GM18517 (cell line): ENCODE data around the gene ADAMTS14.

Experiments used
- ATAC-seq: cut with Tn5 transposase; IDR thresholded peaks from one replicate; pipeline ENCODE4 v1.9.1; 2021; ENCODE audit warnings: mild to moderate bottlenecking, moderate library complexity; ENCODE audit not compliant: unreplicated experiment

ADAMTS14 gene

GRCh38 chr10:70690589-70690988 is 18.3 kb downstream of the ADAMTS14 start:
- ATAC-seq: no peak

GRCh38 chr10:70691611-70692010 is 19.3 kb downstream of the ADAMTS14 start:
- ATAC-seq: no peak

DNA sequence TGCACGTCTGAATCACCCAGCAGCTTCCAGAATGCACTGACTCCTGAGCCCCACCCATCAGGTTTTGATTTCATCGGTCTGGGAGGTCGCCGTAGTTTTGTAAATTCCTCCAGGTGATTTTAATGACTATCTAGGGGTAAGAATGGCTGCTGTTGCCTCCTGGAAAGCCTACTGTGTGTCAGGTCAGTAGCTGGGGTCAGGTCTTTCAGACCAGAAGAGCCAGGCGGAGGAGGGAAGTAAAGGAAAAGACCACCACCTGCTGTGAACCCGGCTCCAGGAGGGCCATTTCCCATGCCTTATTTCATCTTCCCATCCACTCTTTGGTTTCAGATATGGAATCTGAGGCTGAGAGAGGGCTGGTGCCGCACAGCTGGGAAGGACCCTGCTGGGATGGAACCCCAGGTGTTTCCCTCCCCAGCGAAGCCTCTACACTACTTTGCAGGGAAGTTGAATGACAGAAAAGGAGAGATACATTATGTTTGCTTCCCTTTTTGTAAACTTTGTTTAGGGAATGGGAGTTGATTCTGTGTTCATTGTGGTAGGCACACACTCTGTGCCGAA is 19.8 kb downstream of the ADAMTS14 start:
- no peak for ATAC-seq

DNA sequence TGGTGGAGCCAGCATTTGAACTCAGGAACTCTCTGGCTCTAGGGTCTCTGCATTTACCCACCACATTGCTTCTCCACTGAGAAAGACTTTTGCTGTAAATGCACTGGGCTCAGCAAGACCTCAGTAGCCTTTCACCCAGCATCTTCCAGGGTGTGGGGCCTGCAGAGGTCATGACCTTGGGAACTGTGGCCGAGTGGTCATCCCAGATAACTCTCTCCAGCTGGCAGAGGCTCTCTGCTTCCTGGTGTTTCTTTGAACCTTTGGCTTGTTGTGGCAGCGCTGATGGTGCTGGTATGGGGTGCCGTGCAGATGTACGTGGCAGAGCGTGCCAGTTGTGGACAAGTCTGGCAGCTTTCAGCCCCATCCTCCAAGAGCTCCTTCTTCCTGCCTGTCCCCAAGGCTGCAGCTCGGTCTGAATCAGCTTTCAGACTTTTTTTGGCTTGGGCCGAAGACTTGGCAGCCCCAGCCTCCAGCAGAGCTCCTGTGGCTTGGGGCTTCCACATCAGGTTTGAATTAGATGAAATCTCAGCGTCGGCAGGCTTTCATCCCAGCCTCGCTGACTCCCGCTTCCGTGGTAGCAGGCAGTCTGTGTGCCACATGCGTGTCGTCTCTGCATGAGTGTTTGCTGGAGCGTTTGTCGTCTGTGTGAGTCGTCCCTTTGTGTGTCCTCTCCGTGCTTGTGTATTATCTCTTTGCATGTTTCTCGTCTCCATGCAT is 21.5 kb downstream of the ADAMTS14 start:
- ATAC-seq: no peak

DNA sequence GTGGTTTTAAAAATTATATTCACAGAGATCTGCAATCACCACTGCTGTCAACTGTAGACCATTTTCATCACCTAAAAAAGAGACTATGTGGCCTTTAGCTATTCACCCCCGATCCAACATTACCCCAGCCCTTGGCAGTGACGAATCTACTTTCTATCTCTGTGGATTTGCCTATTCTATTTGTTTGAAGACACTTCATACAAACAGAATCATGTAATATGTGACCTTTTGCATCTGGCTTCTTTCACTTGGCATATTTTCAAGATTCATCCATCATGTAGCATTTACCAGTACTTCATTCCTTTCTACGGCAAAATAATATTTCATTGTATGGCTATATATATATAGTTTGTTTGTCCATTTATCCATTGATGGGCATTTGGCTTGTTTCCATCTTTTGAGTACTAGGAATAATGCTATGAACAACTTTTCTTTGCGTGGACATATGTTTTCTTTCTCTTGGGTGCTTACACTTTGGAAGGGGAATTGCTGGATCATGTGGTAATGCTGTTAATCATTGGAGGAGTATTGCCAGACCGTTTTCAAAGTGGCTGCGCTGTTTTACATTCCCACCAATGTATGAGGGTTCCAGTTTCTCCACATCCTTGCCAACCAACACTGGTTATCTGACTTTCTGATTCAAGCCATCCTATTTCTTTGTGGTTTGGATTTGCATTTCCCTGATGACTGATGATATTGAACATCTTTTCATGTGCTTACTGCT is 22.3 kb downstream of the ADAMTS14 start:
- no peak for ATAC-seq

- ATAC-seq: no peak
Observed at GRCh38 chr10:70695241-70696030, 23.1 kb downstream of the ADAMTS14 start.

- ATAC-seq: no peak
Observed at GRCh38 chr10:70698211-70698610, 25.9 kb downstream of the ADAMTS14 start.

GRCh38 chr10:70699063-70699658 is 26.9 kb downstream of the ADAMTS14 start:
- no peak for ATAC-seq

DNA sequence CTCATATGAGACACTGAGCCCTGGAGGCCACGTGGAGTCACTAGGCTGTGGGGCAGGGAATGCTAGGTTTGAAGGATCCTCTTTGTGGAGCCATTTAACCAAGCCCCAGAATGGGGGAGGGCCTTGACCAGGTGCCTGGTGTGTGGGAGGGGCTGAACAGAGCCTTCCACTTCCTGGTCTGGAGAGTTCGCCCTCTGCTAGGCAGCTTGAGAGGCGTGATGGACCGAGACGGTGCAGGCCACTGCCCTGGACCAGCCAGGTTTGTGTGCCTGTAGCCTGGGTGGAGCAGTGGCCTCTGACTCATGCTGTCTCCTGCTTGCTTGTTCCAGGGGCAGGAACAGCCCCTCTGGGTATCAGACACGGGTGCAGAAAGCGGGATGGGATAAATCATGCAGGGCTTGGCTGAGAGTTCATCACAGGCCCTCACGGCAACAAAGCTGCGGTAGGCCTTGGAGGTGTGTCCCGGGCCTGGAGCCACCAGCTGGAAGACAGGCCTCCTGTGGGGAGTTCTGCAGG is 27.4 kb downstream of the ADAMTS14 start:
- no peak for ATAC-seq

DNA sequence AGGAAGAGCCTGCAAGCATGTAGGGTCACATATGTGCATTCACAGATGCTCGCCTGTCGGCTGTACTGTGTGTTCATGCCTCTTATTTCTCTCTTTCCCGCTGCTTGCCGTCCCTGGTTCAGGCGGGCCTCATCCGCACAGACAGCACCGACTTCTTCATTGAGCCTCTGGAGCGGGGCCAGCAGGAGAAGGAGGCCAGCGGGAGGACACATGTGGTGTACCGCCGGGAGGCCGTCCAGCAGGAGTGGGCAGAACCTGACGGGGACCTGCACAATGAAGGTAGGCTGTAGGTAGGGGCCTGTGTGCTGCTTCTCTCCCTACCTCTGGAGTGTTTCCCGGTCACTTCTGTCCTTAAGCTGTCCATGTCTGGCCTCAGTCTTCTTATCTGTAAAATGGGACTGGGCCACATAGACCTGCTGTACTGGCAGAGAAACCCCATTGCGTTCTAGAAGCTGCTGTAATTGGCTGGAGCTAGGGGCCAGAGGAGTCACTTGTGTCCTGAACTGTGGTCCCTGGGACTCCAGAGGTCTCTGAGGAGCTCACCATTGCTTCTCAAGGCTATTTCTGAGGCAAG is 30.0 kb downstream of the ADAMTS14 start:
- no peak for ATAC-seq

DNA sequence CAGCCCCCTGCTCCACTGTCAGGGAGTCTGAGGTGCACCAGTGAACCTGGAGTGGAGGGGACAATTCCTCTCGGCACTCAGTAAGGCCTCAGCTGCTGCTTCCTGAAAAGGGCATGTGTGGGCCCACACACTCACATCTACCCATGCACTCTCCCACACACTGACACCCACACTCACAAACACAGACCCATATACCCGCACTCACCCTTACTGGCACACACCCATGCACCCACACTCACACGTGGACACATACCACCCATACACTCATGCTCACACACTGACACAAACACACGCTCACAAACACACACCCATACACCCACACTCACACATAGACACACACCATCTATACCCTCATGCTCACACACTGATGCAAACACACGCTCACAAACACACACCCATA is 31.9 kb downstream of the ADAMTS14 start:
- no peak for ATAC-seq

DNA sequence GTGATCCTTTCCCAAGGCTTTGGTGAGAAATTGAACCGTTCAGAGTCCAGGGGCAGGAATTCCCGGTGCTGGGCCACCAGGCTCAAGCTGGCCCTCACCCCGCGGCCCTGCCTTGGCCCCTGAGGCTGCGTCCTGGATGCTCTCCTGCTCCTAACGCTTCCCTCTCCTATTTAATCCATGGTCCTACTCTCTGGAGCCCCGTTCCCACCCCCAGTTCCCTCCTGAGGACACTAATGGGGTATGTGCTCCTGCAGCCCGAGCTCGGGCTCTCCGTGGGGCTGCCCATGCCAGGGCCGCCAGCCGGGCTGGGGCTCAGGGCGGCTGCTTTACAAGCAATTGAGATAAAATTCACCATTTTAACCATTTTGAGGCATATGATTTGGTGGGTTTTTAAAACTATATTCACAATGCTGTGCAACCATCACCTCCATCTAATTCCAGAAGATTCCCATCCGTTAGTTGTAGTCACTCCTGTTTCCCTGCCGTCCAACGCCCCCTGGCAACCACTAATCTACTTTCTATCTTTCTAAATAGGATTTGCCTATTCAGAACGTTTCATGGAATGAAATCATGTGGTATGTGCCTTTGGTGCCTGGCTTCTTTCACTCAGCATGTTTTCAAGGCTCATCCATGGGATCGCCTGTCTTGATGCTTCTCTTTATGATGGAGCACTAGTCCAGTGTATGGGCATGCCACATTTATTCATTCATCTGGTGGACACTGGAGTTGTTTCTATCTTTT is 33.0 kb downstream of the ADAMTS14 start:
- ATAC-seq: no peak

DNA sequence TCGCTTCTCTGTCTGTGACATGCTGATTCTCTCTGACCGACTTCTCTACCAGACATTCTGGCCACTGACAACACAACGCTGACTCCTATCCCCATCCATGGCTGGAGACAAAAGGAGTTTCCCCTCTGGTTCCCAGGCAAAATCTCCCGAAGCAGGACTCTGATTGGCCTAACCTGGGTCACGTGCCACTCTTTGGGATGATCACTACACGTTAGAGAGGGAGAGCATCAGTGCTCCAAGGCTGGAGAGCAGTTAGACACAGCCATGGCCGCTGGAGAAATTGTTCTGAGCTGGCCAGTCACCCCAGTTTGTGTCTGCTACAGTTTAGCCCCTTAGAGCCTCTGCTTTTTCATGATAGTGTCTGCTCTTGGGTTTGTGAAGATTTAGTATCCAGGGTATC is 38.9 kb downstream of the ADAMTS14 start:
- no peak for ATAC-seq

- ATAC-seq: no peak
Observed at GRCh38 chr10:70711911-70712310, 39.6 kb downstream of the ADAMTS14 start.

DNA sequence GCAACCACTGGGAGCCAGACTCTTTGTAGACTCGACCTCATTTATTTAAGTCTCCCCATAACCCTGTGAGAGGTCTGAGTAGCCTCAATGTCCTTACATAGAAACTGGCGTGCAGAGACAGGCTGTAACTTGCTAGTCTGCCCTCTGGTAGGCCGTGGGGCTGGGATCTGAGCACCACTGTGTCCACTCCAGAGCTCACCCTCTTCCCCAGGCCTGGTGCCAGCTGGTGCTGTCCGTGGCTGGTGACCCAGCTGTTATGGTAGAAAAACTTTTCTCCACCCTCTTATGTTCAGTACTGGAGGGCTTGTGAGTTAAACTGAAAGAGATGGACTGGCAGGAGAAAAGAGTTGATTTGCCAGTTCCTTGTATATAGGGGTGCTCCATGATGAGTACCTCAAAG is 41.9 kb downstream of the ADAMTS14 start:
- no peak for ATAC-seq

DNA sequence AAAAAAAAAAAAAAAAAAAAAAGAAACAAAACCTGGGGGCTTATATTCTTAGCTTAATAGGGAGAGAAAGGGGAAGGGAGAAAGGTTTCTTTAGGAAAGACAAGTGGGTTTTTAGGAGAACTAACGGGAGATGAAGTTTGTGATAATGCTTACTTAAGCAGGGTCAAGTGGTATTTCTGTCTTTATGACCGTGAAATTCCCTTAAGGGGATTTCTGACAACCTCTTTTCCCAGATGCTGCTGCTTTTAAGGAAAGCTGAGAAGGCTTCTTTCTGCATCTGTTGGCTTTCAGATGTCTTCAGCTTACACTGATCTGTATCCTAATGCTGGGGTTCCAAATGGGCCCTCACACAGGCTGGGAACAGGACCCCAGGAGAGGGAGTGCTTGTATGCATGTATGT is 42.6 kb downstream of the ADAMTS14 start:
- no peak for ATAC-seq

GRCh38 chr10:70715853-70716795 is 43.8 kb downstream of the ADAMTS14 start:
- ATAC-seq: no peak

DNA sequence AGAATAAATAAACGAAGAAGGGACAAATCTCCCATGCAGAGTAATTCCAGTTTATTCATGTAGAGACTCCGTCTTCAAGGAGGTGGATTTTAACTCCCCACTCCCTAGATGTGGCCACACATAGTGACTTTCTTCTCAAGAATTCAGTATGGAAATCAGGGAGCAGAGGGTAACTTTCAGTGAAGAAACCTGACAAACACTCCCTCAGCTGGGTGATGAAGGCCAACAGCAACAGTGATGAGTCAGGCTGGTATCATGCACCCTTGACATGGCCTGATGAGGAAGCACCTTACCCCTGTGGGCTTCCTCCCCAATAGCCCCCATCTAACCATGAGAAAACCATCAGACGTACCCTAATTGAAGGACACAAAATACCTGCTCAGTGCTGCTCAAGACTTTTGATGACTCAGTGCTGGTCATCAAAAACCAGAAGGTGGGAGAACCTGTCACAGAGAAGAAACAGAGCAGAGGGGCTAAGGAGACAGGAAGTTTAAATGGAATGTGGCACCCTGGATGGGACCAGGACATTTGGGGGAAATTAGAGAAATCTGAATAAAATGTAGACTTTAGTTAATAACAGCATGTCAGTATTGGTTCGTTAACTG is 50.6 kb downstream of the ADAMTS14 start:
- ATAC-seq: no peak
